Measurements from ENCODE around the gene SPATA13.

DNA sequence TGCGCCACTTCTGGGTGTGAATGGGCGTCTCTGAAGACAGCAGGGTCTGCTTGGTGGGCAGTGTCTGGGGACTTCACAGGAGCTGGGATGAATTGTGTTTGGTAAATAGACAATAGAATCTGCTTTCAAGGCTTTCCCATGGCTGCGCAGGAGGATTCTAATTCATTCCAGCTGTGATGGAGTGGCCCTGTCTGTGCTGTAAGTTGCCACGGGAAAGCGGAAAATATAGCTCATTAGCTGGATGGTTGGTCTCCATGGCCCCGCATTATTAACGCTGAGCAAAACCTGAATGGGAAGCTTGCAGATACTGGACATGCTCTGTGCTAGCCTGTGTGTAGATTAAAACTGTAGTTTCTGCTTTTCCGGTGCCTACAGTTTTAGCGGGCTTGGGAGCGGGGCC lies 133.2 kb downstream of the SPATA13 start:
- TF ChIP-seq GATA3 (IDR thresholded peaks at IDR 0.05; ENCODE audit: low read depth, low read length) (no peak), GATA2 (IDR thresholded peaks at IDR 0.05; ENCODE audit: low read depth, low read length) (no peak)

Data from SH-SY5Y (cell line).